Activated naive CD4-positive, alpha-beta T cell treated with anti-CD3 and anti-CD28 coated beads, Interleukin-2, amount 10 ng/mL, durations not matched to agents 7 days and 5 days (primary cell): Measurements from ENCODE around the gene AFAP1L2.
"Not testable (repeated sequence)": the region's sequence is repeated elsewhere in the genome, so short reads cannot be mapped to it uniquely, and the experiment has no call there.

Source experiments
- CTCF ChIA-PET: fragments of 350-600 bp; sonication (Branson Sonifier 250); formaldehyde crosslinking; loops from one replicate; lab custom pipeline; 2021; ENCODE audit warnings: antibody characterized with exemption; lab: Charles Lee
- DNase-seq: peaks from one replicate; pipeline ENCODE4 v3.0.0-alpha.2; 2020
- H3K27ac Mint-ChIP-seq: one replicate; pipeline ENCODE4 v1.8.0; 2021; ENCODE audit warnings: mild to moderate bottlenecking, moderate library complexity, mixed read lengths
- H3K27me3 Mint-ChIP-seq: one replicate; pipeline ENCODE4 v1.8.0; 2021; ENCODE audit warnings: mild to moderate bottlenecking, mixed read lengths
- H3K36me3 Mint-ChIP-seq: one replicate; pipeline ENCODE4 v1.8.0; 2021; ENCODE audit warnings: mixed read lengths
- H3K4me1 Mint-ChIP-seq: one replicate; pipeline ENCODE4 v1.8.0; 2021; ENCODE audit warnings: mixed read lengths
- H3K4me3 Mint-ChIP-seq: one replicate; pipeline ENCODE4 v1.8.0; 2021; ENCODE audit warnings: mild to moderate bottlenecking, moderate library complexity, mixed read lengths
- H3K9me3 Mint-ChIP-seq: one replicate; pipeline ENCODE4 v1.8.0; 2021; ENCODE audit warnings: mixed read lengths

AFAP1L2 gene

DNA sequence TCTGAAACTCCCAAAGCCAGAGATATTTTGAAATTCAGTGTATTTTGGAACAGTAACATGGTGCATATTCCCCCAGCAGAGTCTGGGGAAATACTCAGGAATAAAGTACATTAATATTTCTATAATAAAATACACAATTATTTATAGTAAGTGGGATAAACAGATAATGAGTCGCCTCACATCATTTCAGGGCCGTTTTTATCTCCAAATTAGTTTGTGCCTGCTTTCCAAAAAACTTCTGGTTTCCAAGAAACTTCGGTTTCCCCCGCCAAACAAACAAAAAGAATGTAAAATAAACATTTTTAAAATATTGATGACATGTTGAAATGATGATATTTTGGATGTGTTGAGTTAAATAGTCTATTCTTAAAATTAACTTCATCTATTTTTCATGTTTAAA is 48.2 kb downstream of the AFAP1L2 start:
- no peak overlapping the region for H3K4me3 Mint-ChIP-seq
- CTCF ChIA-PET = no interaction called here
- no peak overlapping the region for H3K27ac Mint-ChIP-seq
- H3K27me3 Mint-ChIP-seq = peaks cover 26% of the 10 kb centered on the region
- H3K4me1 Mint-ChIP-seq = no peaks in the 10 kb centered on the region
- no peaks in the 10 kb centered on the region for H3K36me3 Mint-ChIP-seq
- no peak for DNase-seq
- H3K9me3 Mint-ChIP-seq = no peaks in the 10 kb centered on the region

DNA sequence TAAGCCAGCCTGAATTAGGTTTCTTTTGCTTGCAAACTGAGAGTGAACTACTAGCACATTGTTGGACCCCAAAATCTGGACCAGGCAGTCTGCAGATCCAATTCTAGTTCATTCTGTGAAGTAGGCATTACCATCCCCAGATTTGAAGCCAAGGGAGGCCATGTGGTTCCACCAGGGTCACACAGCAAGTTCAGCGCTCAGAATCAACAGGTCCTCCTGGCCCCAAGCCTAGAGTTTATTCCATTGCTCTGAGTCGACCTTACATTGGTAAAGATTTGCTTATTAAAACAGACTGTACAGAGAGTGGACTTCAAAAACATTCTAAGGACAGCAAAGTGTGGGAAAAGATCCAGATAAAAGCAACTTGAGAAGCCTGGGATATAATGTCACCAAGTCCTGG is 50.9 kb downstream of the AFAP1L2 start:
- H3K27ac Mint-ChIP-seq = no peak overlapping the region
- no peaks in the 10 kb centered on the region for H3K36me3 Mint-ChIP-seq
- no peaks in the 10 kb centered on the region for H3K9me3 Mint-ChIP-seq
- H3K4me1 Mint-ChIP-seq = no peaks in the 10 kb centered on the region
- peaks cover 34% of the 10 kb centered on the region for H3K27me3 Mint-ChIP-seq
- H3K4me3 Mint-ChIP-seq = no peak overlapping the region
- DNase-seq = no peak
- CTCF ChIA-PET = no interaction called here

DNA sequence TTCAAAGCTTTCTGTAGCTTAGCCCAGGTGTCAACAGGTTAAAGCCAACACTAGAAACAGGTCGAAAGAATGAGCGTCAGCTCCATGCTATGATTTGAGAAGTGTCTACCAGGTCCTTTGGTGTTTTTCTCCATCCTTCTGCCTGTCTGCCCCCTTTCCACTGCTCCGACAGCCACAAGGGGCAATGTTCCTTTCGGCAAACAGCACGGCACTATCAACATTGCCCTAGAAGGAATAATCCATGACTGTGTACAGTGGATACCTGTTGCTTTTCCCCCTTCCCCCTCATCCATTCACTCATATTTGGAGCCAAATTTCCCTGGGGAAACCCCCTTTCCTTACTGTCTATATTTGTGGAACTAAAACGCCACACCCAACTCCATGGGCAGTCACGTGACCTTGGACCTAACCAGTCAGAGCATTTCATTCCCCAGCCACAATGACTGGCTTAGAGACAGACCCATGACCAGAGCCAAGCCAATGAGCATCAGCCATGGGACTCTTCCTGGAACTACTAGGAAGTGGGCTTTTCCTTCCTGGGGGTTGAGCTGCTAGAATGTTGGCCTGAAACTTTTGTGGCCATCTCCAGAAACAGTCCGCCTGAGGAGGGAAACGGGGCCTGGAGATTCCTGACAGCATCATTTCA is 51.5 kb downstream of the AFAP1L2 start:
- H3K9me3 Mint-ChIP-seq = no peaks in the 10 kb centered on the region
- H3K4me3 Mint-ChIP-seq = no peak overlapping the region
- no peak overlapping the region for H3K27ac Mint-ChIP-seq
- H3K27me3 Mint-ChIP-seq = peaks cover 34% of the 10 kb centered on the region
- CTCF ChIA-PET = no interaction called here
- no peaks in the 10 kb centered on the region for H3K4me1 Mint-ChIP-seq
- H3K36me3 Mint-ChIP-seq = no peaks in the 10 kb centered on the region
- DNase-seq = no peak

GRCh38 chr10:114350751-114351150 is 53.6 kb downstream of the AFAP1L2 start:
- H3K9me3 Mint-ChIP-seq = no peaks in the 10 kb centered on the region
- peaks cover 25% of the 10 kb centered on the region for H3K27me3 Mint-ChIP-seq
- CTCF ChIA-PET = no interaction called here
- no peak overlapping the region for H3K4me3 Mint-ChIP-seq
- H3K4me1 Mint-ChIP-seq = no peaks in the 10 kb centered on the region
- no peaks in the 10 kb centered on the region for H3K36me3 Mint-ChIP-seq
- H3K27ac Mint-ChIP-seq = no peak overlapping the region
- DNase-seq = no peak

- no peaks in the 10 kb centered on the region for H3K4me1 Mint-ChIP-seq
- H3K27ac Mint-ChIP-seq = no peak overlapping the region
- H3K4me3 Mint-ChIP-seq = no peak overlapping the region
- DNase-seq = no peak
- CTCF ChIA-PET = interaction anchor here (0.7 to 1.0 kb wide), 2 partner anchors 45 to 87 kb away, joined by 3 read pairs; no protein-coding TSS in a partner anchor
- H3K9me3 Mint-ChIP-seq = no peaks in the 10 kb centered on the region
- H3K36me3 Mint-ChIP-seq = no peaks in the 10 kb centered on the region
- peaks cover 22% of the 10 kb centered on the region for H3K27me3 Mint-ChIP-seq
Observed at GRCh38 chr10:114349522-114350215, 54.6 kb downstream of the AFAP1L2 start.

DNA sequence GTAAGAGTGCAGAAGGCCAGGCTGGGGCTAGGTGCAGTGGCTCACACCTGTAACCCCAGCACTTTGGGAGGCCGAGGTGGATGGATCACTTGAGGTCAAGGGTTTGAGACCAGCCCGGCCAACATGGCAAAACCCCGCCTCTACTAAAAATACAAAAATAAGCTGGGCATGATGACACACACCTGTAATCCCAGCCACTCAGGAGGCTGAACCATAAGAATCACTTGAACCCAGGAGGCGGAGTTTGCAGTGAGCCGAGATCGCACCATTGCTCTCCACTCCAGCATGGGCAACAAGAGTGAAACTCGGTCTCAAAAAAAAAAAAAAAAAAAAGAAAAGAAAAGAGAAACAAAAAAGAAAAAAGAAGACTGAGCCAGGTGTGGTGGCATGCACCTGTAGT is 55.2 kb downstream of the AFAP1L2 start:
- not testable (repeated sequence) for H3K27ac Mint-ChIP-seq, H3K4me1 Mint-ChIP-seq, DNase-seq, H3K4me3 Mint-ChIP-seq, H3K36me3 Mint-ChIP-seq, H3K9me3 Mint-ChIP-seq
- peaks cover 25% of the 10 kb centered on the region for H3K27me3 Mint-ChIP-seq
- CTCF ChIA-PET = interaction anchor here (0.7 to 1.0 kb wide), 2 partner anchors 45 to 88 kb away, joined by 3 read pairs; no protein-coding TSS in a partner anchor

DNA sequence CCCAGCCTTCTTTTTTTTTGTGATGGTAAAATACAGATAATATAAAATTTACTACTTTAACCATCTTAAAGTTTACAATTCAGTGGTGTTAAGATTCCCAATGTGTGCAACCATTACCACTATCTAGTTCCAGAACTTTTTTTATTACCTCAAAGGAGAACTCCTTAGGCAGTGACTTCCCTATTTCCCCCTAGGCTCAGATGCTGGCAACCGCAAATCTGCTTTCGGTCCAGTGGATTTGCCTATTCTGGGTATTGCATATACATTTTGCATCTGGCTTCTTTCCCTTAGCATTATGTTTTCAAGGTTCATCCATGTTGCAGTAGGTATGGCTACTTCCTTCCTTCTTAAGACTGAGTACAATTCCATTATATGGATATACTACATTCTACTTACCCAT is 56.5 kb downstream of the AFAP1L2 start:
- CTCF ChIA-PET = interaction anchor here (0.7 kb wide), 1 partner anchor 124 kb away, joined by 3 read pairs; no protein-coding TSS in a partner anchor
- H3K4me3 Mint-ChIP-seq = no peak overlapping the region
- no peaks in the 10 kb centered on the region for H3K9me3 Mint-ChIP-seq
- no peak for DNase-seq
- no peak overlapping the region for H3K27ac Mint-ChIP-seq
- H3K27me3 Mint-ChIP-seq = peaks cover 16% of the 10 kb centered on the region
- H3K4me1 Mint-ChIP-seq = no peaks in the 10 kb centered on the region
- H3K36me3 Mint-ChIP-seq = no peaks in the 10 kb centered on the region

DNA sequence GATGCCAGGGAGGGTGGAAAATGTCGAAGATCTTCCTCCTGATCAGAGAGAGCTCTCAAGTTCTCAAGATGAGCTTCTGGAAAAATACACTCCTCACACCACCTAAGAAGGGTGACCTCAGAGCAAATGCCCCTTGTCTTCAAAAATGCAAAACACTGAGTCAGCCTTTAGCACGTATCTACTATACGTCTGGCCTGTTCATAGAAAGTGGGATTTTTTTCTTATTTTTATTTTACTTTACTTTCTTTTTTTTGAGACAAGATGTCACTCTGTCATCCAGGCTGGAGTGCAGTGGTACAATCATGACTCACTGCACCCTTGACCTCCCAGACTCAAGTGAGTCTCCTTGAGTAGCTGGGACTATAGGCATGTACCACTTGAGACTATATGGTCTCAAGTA is 57.1 kb downstream of the AFAP1L2 start:
- H3K4me1 Mint-ChIP-seq = no peaks in the 10 kb centered on the region
- H3K27me3 Mint-ChIP-seq = peaks cover 16% of the 10 kb centered on the region
- H3K9me3 Mint-ChIP-seq = no peaks in the 10 kb centered on the region
- H3K36me3 Mint-ChIP-seq = no peaks in the 10 kb centered on the region
- no peak overlapping the region for H3K27ac Mint-ChIP-seq
- no peak for DNase-seq
- H3K4me3 Mint-ChIP-seq = no peak overlapping the region
- CTCF ChIA-PET = no interaction called here

DNA sequence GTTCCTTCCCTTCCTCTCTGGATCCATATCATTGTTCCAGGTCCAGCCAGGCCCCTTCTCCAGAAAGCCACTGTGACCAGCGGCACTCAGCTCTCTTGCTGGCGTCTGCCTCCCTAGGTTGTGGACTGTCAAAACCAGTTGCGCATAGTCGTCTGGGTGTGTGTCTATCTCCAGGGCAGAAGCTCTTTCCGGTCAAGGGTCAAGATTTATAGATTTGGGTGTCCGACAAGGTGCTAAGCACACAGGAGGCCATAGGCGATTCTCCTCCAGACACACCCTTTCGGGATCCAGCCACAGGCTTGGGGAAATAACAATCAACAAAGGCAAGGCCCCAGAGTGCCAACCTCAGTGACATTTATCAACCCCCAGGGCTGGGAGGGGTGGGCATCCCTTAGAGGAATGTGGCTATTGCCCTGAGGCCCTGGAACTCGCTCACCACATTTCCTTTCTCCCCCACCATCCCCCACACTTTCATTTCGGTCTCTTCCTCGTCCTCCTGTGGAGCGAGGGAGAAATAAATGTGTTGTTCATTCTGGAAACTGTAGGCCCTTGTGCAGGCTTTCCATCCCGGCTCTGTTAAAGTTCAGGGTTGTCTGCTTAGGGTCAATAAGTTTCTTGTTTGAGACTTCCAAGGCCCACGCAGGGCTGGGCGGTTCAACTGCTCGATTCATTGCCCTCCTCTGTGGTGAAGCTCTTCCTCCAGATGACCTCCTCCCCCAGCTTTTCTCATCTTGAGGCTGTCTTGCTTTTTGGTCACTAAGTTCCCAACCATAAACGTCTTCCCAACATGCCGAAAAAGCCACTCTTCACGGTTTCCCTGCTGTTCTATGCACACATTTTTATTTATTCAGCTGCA is 57.9 kb downstream of the AFAP1L2 start:
- H3K4me1 Mint-ChIP-seq = no peaks in the 10 kb centered on the region
- CTCF ChIA-PET = no interaction called here
- DNase-seq = no peak
- H3K27ac Mint-ChIP-seq = no peak overlapping the region
- no peaks in the 10 kb centered on the region for H3K9me3 Mint-ChIP-seq
- H3K36me3 Mint-ChIP-seq = no peaks in the 10 kb centered on the region
- no peak overlapping the region for H3K4me3 Mint-ChIP-seq
- H3K27me3 Mint-ChIP-seq = peaks cover 16% of the 10 kb centered on the region

GRCh38 chr10:114345701-114346100 is 58.6 kb downstream of the AFAP1L2 start:
- Mint-ChIP-seq H3K4me3 (no peak overlapping the region), H3K9me3 (no peaks in the 10 kb centered on the region), H3K27me3 (peaks cover 16% of the 10 kb centered on the region), H3K36me3 (no peaks in the 10 kb centered on the region), H3K4me1 (no peaks in the 10 kb centered on the region), H3K27ac (no peak overlapping the region)
- CTCF ChIA-PET = no interaction called here
- DNase-seq = no peak

GRCh38 chr10:114343623-114344505 is 60.4 kb downstream of the AFAP1L2 start:
- peaks cover 7% of the 10 kb centered on the region for H3K27me3 Mint-ChIP-seq
- CTCF ChIA-PET = no interaction called here
- H3K27ac Mint-ChIP-seq = no peak overlapping the region
- no peaks in the 10 kb centered on the region for H3K36me3 Mint-ChIP-seq
- no peaks in the 10 kb centered on the region for H3K4me1 Mint-ChIP-seq
- no peak overlapping the region for H3K4me3 Mint-ChIP-seq
- no peak for DNase-seq
- no peaks in the 10 kb centered on the region for H3K9me3 Mint-ChIP-seq

- H3K36me3 Mint-ChIP-seq = no peaks in the 10 kb centered on the region
- no peaks in the 10 kb centered on the region for H3K4me1 Mint-ChIP-seq
- H3K4me3 Mint-ChIP-seq = no peak overlapping the region
- no peak for DNase-seq
- no peaks in the 10 kb centered on the region for H3K9me3 Mint-ChIP-seq
- H3K27ac Mint-ChIP-seq = no peak overlapping the region
- peaks cover 7% of the 10 kb centered on the region for H3K27me3 Mint-ChIP-seq
- CTCF ChIA-PET = interaction anchor here (0.6 kb wide), 1 partner anchor 239 kb away, joined by 3 read pairs; no protein-coding TSS in a partner anchor
Observed at GRCh38 chr10:114342976-114343375, 61.3 kb downstream of the AFAP1L2 start.

GRCh38 chr10:114340816-114341215 is 63.5 kb downstream of the AFAP1L2 start:
- Mint-ChIP-seq H3K4me1 (no peaks in the 10 kb centered on the region), H3K27ac (no peak overlapping the region), H3K9me3 (no peaks in the 10 kb centered on the region), H3K36me3 (no peaks in the 10 kb centered on the region), H3K4me3 (no peak overlapping the region), H3K27me3 (peaks cover 14% of the 10 kb centered on the region)
- DNase-seq = no peak
- CTCF ChIA-PET = no interaction called here
